GM19452 (cell line): ENCODE data around the gene ZNF791.
"Not testable (repeated sequence)": the region's sequence is repeated elsewhere in the genome, so short reads cannot be mapped to it uniquely, and the experiment has no call there.

Source experiments
- ATAC-seq: cut with Tn5 transposase; IDR thresholded peaks from one replicate; pipeline ENCODE4 v1.9.1; 2021; ENCODE audit not compliant: unreplicated experiment

Gene ZNF791

GRCh38 chr19:12665671-12666264, 55.0 kb downstream of the ZNF791 start:
- ATAC-seq: no peak

GRCh38 chr19:12666265-12667048, 55.7 kb downstream of the ZNF791 start, which contains the start of the genes MAN2B1 and WDR83:
MAN2B1 (minus strand) TSS chr19:12666742; CDS start chr19:12666701, 41 bp downstream.
WDR83 (plus strand) TSS chr19:12666807; CDS start chr19:12669791, 2,984 bp downstream.
- ATAC-seq: no peak

DNA sequence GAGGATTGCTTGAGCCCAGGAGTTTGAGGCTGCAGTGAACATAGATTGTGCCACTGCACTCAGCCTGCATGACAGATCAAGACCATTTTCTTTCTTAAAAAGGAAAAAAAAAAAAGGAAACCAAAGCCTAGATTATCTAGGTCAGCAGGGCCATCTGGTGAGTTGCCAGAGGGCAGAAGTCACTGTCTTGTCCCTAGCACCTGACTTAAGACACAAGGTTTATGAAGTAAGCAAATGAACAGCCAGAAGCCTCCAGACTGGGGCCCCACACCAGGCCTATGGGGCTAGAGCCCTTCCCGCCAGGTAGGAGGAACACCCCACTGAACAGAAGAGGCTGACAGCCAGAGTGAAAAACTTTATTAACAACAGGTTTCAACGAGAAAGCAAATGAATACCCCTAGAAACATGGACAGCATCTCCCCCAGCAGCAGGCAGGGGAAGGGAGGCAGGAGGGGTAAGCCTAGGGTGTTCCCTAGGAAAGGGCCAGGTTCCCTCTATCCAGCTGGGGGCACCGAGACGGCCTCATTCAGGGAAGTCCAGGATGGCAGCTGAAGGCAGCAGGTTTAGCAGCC, 57.1 kb downstream of the ZNF791 start:
- ATAC-seq: no peak

DNA sequence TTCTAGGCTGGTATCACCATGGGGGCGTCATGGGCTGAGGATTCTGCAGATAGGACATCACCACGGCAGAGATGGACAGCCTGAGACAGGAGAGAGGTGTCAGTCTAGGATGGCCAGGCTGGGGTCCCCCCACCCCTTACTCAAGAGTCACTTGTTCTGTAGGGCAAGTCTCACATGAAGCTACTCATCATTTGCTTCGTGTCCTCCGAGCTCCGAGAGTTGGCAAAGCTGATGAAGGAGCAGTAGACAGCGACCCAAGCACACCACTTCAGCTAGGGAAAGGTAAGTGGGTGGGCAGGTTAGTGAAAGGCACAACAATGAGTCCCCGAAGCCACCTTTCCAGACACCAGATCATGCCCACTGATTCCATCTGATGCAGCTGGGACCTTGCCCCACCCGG, 57.6 kb downstream of the ZNF791 start:
- ATAC-seq: no peak

- ATAC-seq: no peak
These were observed 58.2 kb downstream of the ZNF791 start for GRCh38 chr19:12668932-12669269.

DNA sequence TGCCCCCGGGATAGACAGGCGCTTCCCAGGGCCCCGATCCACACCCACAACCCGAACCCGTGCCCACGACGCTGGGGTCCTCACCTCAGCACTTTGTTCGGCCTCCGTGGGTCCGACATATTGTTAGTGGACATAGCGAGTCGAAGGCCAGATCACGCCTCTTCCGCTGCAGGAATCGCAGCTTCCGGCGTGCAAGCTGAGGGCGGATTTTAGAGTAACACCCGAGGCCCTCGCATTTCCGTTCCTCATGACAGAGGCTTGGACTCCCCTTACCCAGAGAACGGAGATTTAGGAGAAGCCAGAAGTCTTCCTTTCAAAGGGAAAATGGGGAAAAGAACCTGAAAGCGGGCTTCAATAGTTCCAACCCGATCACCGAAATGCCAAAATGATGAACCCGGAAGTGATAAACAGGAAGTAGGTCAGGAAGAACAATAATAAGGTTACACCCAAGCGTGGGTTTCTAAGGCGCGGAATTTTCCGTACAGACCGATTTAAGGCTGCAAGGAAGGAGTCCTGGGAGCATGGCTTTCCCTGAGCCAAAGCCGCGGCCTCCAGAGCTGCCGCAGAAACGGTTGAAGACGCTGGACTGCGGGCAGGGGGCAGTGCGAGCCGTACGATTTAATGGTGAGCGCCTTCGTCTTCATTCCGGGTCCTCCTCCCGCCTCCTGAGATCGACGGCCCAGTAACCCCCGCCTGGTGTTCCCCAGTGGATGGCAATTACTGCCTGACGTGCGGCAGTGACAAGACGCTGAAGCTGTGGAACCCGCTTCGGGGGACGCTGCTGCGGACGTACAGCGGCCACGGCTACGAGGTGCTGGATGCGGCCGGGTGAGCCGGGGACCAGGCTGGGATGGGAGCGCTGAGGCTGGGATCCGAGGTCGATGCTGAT, 58.8 kb downstream of the ZNF791 start:
- no peak for ATAC-seq

GRCh38 chr19:12670159-12670928, 59.6 kb downstream of the ZNF791 start:
- no peak for ATAC-seq

- ATAC-seq: no peak
These were observed 62.0 kb downstream of the ZNF791 start for GRCh38 chr19:12672744-12673143.

DNA sequence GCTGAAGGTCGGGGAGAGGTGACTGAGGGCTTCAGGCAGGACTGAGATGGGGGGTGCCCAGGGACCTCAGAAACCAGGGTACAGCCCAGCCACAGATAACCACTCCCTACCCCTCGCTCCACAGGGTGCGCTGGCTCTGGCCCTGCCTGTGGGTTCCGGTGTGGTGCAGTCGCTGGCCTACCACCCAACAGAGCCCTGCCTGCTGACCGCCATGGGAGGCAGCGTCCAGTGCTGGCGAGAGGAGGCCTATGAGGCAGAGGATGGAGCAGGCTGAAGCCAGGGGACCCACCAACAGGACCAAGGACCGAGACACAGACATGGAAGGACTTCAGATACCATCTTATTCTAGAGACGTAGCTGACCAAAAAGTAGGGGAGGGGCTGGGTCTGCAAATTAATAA, 64.7 kb downstream of the ZNF791 start:
- ATAC-seq: no peak

DNA sequence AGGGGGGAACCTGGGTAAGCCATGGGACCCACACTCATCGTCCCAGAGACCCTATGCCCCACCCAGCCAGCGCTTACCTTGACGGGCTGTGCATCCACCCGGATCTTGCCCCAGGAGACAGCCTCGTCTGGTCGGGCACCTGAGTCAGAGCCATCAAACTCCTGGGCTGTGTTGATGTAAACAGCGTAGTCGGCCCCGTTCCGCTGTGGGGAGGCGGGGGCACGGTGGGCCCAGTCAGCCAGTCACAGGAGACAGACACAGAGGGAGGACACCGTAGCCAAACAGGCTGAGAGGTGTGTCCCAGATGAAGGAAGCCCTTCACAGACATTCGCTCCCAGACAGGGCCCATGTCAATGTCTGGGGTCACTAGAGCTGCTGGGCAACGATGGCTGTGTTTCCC, 65.2 kb downstream of the ZNF791 start:
- ATAC-seq: no peak

DNA sequence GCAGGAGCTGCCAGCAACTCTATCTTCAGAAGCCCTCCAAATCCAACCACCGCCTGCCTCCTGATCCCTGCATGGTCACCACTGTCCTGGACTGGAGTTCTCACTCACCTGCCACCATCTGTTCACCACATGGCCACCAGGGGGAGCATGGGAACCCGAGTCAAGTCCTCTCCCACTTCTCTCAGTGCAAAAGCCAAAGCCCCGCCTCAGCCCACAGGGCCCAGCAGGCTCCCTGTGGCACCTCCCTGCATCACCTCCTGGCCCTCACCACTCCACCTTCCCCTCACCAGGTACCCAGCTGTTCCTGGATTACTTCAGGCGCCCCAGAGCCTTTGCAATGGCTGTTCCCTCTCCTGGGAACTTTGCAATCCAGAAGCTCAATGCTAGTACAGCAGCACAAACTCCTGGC, 65.7 kb downstream of the ZNF791 start:
- no peak for ATAC-seq

GRCh38 chr19:12676928-12677327, 66.2 kb downstream of the ZNF791 start:
- no peak for ATAC-seq

DNA sequence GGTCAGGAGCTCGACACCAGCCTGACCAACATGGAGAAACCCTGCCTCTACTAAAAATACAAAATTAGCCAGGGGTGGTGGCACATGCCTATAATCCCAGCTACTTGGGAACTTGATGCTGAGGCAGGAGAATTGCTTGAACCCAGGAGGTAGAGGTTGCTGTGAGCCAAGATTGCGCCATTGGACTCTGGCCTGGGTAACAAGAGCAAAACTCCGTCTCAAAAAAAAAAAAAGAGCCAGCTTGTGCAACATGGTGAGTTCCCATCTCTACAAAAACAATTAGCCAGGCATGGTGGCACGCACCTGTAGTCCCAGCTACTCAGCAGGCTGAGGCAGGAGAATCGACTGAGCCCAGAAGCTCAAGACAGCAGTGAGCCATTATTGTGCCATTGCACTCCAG, 67.3 kb downstream of the ZNF791 start:
- not testable (repeated sequence) for ATAC-seq

GRCh38 chr19:12680034-12680433, 69.3 kb downstream of the ZNF791 start:
- ATAC-seq: no peak

DNA sequence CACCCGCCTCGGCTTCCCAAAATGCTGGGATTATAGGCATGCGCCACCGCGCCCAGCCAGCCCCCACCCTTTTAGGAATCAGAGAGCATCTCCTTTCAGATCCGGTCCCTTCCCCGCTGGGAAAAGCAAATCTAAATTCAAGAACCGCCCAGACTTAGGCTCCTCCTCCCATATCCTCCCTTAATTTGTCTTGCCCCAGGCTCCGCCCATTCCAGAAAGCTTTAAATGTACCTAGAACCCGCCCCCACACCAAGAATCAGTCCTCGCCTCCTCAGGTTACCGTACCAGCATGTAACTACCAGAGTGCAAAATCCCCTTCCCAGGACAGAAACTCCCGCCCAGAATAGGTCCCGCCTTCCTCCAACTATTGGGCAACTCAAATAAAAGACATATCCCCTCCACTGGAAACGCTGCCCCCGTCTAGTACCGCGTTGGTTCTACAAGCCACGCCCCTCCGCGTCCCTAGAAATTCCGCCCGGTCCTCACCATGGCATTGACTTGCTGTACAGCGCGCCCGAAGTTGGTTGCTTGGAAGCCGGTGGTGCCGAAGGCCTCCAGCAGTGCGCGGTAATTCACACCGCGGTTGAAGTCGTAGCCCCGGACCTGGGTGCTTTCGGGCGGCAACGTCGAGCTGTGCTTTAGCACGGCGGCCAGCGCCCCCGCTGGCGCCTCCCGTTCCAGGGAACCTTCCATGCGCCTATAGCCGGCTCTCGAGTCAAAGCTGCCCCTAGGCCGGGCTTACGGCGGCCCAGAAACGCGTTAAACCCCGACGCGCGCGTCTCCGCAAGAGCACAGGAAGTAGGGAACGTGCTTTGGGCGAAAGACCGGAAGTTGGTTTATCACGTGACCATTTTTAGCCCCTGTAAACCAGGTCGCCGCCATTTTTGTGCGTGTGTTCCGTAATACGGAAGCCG, 70.6 kb downstream of the ZNF791 start, which contains the start of gene DHPS:
DHPS (minus strand) TSS at position 807 of the 914 bp plus-strand sequence; CDS start at position 693, 114 bp downstream.
- ATAC-seq: peak; percentile 60
